Measurements from ENCODE around the gene PCDH9.

PCDH9 gene

DNA sequence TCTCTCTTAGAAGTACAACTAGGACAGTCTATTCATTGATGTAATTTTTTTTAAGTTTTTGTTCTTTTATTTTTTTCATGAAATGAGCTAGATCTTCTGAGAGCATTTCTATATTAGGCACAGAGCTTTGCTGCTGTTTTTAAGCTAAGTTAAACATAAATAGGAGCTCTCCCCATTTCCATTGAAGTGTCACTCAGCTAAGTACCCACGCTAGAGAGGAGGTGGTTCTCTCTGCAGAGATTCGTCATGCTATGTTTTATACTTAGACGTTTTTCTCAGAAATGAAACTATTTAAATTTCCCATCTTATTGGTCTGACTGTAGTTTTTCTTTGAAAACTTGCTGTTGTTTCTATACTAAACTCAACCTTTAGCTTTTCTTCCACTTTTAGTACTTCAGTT, 271.5 kb downstream of the PCDH9 start:
- no peak for DNase-seq

DNA sequence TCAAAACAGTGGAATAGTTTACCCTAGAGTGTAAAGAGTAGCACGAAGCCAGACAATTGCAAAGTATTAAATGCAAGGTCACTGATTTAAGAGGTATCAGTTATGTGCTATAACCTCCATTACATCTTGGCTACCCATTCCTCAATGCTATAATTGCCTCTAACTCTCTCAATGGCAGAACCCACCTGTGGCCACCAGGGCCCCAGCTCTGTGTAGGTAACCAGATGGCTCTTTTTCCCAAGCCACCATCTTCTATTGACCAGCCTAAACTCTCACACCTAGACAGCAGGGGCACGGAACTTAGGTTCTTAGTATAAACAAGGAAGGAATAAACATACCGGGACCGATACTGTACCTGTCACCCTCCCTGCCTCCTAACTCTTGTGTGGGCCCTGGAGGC, 277.6 kb downstream of the PCDH9 start:
- DNase-seq, result no peak

DNA sequence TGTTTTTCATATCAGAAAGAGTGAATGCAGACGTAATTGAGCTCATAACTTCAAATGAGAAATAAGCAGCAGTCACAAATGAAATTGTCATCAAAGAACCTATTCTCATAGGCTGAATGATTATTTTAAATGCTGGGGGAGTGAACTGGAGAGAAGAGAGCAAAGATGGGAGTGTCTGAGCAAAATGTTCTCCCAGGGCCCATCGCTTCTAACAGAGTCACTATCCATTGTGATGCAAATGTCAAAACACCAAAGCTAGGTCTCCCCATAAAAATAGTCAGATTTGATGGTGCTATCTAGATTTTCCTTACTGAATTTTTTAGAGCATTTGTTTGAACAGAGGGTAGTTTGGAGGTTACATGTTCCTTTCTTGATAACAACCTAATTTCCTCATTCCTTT, 278.7 kb downstream of the PCDH9 start:
- DNase-seq, result no peak

DNA sequence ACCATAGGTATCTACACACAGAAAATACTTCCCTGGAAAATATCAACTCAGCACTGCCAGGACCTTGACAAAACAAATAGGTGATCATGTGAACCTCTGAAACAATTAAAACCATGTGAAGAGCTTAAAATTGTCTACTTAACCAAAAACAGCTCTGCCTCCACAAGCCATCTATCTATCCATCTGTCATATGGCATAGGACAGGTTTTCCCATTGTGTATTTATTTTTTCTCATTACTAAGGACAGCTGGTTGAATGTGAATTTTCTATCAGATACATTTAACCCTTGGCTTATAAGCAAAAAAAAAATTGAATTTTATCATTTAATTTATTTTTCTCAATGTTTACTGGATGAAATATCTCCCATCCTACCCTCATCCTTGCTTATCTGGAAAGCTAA, 279.5 kb downstream of the PCDH9 start:
- DNase-seq, result no peak

GRCh38 chr13:66948910-66949309, 281.2 kb downstream of the PCDH9 start:
- no peak for DNase-seq

DNA sequence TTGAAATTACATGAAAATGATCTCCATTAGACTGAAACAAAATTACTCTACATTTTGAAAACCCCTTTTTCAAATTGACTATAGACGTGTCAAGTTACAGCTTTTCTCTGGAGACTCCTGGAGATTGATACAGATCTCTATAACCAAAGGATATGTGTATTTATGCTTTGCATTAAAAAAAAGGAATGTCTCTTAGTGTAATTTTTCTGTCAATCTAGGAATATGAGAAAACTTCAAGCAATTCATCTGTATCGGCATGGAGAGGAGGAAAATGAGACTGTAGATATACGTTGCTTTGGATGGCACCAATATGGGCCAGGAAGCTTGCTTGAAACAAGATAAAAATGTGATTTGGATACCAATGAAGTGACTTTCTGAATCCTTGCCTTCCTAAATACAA, 286.6 kb downstream of the PCDH9 start:
- no peak for DNase-seq

DNA sequence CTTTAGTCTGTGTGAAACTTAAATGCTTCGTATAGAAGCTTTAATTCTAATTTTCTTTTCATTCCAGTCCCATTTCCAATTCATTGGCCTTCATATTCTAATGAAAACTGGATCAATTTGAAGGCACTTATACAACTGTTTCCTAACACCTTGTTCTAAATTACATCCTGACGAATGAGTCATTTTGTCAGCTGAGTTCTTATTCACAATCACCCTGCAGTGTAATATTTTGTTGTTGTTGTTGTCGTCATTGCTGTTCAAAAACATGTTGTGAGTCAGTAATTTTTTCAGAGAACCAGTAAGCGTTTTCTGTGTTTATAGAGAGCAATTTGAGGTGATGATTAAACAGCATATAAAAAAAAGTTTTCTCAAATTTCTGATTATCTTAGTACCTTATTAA, 290.0 kb downstream of the PCDH9 start:
- no peak for DNase-seq

DNA sequence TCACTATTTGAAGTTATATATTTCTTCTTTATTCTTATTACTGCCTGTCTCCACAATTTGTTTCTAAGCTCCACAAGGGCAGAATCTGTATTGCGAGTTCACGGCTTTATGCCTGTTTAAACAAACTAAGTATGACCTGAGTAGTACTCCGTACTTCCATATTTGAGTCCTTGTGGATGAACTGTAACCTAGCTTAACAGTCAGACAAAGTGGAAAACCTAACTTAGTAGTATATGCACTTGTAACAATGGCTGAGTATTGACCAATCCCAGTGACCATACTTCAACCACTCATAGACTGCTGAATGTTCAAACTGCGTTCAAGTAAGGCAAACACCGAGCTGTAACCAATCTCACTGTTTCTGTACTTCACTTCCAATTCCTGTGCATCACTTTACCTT, 292.7 kb downstream of the PCDH9 start:
- DNase-seq, result no peak

- no peak for DNase-seq
Observed at GRCh38 chr13:66933994-66934393, 296.1 kb downstream of the PCDH9 start.

DNA sequence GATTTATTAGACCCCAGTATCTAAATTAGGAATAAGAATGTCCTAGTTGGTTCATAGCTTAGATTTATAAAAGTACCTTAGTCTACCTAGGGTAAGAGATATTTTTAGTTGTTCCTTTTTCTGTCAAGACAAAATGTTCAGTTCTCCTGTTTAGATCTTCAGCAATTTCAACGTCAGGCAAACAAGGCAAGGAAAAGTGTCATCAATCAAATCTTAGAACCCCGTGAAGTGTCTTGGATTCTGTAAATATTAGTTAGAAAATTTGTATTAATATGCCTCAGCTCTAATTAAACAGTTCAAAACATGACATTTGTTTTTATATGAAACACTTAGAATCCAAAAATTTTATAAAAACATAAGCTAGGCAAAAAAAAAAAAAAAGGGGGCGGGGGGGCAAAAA, 296.6 kb downstream of the PCDH9 start:
- no peak for DNase-seq

- no peak for DNase-seq
Observed at GRCh38 chr13:66927562-66927961, 302.6 kb downstream of the PCDH9 start.

DNA sequence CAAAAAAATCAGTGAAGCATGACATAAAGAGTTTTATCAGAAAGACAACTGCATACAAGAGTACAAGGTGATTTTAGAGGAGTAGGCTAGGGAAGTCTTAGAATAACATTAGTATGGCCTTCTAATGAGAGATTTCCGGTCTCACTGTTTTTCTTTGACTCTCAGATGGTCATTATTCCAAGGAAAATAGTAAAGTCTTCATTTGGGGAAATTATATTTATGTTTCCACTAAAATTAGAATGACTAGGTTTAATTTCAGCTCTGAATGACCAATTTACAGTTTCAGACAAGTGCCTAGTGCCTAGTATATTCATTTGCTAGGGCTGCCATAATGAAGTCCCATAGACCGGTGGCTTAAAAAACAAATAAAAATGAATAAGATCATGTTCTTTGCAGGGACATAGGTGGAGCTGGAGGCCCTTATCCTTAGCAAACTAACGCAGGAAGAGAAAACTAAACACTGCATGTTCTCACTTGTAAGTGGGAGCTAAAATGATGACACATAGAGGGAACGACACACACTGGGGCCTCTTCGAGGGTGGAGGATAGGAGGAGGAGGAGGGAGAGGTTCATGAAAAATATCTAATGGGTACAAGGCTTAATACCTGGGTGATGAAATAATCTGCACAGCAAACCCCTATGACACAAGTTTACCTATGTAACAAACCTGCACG, 303.1 kb downstream of the PCDH9 start:
- no peak for DNase-seq

- no peak for DNase-seq
Observed at GRCh38 chr13:66926200-66926850, 303.8 kb downstream of the PCDH9 start.

GRCh38 chr13:66922444-66922843, 307.7 kb downstream of the PCDH9 start:
- DNase-seq, result no peak

DNA sequence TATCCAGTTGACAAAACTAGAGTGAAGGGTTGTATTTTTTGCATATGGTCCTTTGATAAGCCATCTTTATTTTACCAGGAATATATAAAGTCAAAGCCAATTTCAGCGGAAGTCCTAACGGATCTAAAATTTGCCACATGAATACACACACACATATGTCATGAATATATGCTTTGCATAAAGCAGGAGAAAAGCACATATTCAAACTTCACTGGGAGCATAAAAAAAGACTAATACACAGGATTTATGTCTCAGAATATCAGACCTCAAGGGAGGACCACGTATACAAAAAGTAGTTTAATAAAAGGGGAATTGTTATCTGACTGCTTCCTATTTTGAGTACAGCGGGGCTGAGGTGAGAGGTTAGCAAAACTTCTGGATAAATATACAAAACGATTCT, 308.7 kb downstream of the PCDH9 start:
- no peak for DNase-seq

DNA sequence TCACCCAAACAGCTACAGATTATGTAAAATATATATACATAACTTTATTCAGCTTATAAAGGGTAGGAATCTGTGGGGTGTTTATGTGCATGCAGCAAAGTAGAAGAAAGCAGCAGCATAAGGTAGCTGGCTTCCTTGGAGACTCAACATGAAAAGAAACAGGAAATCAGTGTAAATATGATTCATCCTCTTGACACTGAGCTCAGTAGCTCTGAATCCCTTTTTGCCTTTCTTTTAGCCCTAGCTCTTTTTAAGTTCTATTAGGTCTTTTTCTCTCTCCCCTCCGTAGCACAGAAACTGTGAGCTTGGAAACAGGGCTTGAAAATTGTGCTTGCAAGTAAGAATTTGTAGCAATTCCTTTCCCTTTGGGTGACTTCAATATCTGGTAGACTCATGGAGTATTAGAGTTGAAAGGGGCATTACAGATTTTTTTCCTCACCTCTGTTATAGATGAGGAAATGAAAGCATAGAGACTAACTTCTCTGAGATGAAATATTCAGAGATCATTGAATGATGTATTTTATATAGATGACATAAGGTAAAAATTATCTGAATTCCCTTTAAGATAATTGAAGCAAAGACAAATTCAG, 314.4 kb downstream of the PCDH9 start:
- DNase-seq, result no peak

GRCh38 chr13:66914155-66914554, 316.0 kb downstream of the PCDH9 start:
- DNase-seq, result no peak

GRCh38 chr13:66911411-66911939, 318.7 kb downstream of the PCDH9 start:
- DNase-seq, result no peak

- DNase-seq, result no peak
Observed at GRCh38 chr13:66899955-66900354, 330.2 kb downstream of the PCDH9 start.

- no peak for DNase-seq
Observed at GRCh38 chr13:66896933-66897332, 333.2 kb downstream of the PCDH9 start.

DNA sequence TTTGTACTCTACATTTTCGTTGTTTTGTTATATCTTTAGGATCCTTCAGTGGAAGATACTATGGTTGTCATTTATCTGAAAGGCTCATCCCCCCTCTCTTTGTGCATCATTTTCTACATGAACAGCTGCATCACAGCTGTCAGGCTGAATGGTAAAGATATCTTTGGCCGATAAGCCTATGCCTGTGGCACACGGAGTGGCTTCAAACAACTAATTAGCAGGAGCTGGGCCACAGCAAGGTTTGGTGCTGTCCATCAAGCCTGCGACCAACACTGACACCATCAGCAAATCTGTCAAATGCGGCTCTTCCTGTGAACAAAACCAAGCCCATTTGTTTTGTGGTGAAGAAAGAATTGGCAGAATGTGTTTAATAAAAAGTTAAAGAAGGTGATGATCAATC, 334.4 kb downstream of the PCDH9 start:
- no peak for DNase-seq

- no peak for DNase-seq
Observed at GRCh38 chr13:66895320-66895719, 334.8 kb downstream of the PCDH9 start.

DNA sequence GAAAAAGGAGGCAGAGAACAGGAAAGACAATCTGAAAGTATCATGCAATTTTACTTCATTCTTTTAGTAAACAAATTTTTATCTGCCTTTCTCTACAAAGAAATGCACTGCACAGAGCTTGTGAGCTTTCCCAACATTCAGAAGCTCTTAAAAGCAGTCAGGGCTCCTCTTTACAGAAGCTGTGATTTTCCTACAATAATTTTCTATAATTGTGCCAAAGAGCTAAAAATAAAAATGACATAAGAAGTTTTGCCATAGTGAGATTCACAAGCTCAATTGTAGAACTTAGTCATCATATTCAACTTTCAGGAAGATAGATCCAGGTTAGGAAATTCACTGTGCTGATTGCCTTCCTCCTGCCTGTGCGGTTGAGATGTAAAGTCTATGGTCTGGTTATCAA, 341.4 kb downstream of the PCDH9 start:
- no peak for DNase-seq

- no peak for DNase-seq
Observed at GRCh38 chr13:66887088-66887487, 343.0 kb downstream of the PCDH9 start.
